Epithelial cell of esophagus (primary cell): ENCODE results near the gene TSFM.
A peak's percentile ranks its signal among the peaks of the same experiment; 100 is the strongest.

ENCODE experiments used
- DNase-seq: peaks from one replicate; pipeline ENCODE4 v3.0.0; 2010; ENCODE audit warnings: low read depth
- H3K4me3 ChIP-seq: 2 replicates; pipeline ENCODE4 v1.5.1; 2011; ENCODE audit warnings: mild to moderate bottlenecking, low read length, control low read depth
- TF ChIP-seq, protein P1 (sequence below): IDR thresholded peaks from 2 replicates; pipeline ENCODE4 v1.5.1; 2011; ENCODE audit warnings: low read depth, mild to moderate bottlenecking, low read length, control low read depth, inconsistent platforms; ENCODE audit not compliant: insufficient read depth; ENCODE audit errors: missing control alignments

TSFM gene

DNA sequence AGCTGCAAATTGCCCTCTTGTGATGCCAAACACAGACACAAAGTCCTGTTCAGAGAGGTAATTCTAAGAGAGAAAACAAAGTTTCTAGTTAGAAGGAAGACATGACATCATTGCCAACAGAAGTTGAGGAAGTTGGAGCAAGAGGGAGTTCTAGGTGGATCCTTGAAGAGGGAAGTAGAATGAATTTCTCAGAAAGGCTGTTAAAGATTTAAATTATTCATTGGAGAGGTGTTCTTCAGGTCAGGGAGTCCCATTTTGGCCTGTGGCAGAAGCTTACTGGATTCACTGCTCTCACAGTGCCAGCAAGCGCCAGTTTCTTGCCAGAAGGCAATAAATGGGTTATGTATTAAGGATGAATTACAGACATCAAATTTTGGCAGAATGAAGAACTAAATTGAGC lies 15.3 kb downstream of the TSFM start:
- TF ChIP-seq, protein P1, sequence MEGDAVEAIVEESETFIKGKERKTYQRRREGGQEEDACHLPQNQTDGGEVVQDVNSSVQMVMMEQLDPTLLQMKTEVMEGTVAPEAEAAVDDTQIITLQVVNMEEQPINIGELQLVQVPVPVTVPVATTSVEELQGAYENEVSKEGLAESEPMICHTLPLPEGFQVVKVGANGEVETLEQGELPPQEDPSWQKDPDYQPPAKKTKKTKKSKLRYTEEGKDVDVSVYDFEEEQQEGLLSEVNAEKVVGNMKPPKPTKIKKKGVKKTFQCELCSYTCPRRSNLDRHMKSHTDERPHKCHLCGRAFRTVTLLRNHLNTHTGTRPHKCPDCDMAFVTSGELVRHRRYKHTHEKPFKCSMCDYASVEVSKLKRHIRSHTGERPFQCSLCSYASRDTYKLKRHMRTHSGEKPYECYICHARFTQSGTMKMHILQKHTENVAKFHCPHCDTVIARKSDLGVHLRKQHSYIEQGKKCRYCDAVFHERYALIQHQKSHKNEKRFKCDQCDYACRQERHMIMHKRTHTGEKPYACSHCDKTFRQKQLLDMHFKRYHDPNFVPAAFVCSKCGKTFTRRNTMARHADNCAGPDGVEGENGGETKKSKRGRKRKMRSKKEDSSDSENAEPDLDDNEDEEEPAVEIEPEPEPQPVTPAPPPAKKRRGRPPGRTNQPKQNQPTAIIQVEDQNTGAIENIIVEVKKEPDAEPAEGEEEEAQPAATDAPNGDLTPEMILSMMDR: no peak
- no peak overlapping the region for H3K4me3 ChIP-seq
- DNase-seq: no peak

DNA sequence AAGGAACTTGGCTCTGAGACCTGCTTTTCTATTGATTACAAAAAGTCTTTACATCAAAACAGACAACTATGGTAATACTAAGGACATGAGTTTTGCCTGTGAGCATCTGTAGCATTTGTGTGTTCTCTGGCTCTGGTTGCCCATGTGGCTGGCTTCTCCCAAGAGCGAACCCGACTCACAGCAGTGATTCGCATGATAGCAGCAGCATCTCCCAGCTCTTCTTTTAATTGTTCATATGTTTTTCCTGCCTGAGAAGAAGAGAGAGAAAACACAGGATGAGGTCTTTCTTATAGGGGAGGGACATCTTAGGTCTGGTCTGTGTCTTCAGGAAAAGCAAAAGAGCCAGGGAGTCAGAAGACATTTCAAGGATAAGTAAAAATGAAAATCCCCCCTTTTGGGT lies 18.4 kb downstream of the TSFM start:
- TF ChIP-seq, protein P1: no peak
- DNase-seq: no peak
- H3K4me3 ChIP-seq: no peak overlapping the region

DNA sequence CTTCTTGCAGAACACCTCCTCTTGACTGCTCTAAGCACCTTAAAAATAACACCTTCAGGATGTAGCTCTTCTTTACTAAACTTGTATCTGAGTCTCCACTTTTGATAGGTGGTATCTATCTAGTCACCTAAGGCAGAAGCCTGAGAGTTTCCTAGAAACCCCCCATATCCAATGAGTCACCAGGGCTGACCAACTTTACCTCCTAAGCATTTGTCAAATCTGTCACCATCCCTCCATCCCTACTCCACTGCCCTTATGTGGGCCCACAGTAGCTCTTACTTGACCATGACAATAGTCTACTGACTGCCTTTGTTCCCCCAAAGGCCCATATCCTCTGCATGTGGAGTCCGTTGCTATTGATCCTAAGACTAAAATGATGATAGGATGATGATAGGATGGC lies 20.0 kb downstream of the TSFM start:
- TF ChIP-seq, protein P1: no peak
- H3K4me3 ChIP-seq: no peak overlapping the region
- DNase-seq: no peak

DNA sequence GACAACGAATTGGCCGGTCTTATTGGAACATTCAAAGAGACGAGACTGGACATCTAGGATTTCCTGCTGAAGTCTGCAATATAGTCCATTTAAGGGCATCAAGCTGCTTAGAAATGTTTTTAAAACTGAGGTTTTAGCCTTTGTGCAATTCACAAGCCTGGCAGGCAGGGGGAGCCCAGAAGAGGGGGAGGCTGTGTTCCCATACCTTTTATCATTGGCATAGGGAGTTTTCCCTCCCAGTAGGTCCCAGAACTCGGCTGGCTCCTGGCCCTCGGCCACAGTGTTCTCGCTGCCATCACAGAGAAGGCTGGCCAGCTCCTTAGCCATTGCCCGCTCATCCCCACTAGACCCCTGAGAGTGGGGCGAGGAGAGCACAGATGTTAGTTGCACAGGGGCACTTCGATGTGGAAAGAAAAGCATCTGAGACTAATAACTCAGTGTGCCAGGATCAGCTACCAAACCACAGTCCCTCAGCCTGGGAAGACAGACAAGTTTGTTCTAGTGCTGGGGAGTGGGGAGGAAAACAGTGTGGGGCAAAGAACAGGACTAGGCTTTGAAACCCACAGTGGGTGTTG lies 20.8 kb downstream of the TSFM start:
- no peak overlapping the region for H3K4me3 ChIP-seq
- TF ChIP-seq, protein P1: peak; percentile 82
- peak; percentile 52 for DNase-seq

DNA sequence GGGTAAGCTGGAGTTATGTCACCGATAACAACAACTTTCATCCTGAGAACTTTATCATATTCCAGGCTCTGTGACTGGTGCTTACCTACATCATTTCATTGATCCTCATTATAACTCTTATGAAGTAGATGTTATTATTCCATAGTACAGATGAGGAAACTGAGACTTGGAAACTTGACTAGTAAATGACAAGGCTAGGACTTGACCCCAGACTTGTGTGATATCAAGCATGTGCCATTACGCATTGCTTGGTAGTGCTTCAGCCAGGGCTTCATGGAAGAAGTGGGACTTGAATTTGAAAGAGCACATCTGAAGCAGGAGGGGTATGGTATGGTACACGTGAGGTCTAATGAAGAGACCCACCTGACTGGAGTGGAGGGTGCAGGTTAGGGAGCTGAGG lies 24.1 kb downstream of the TSFM start:
- TF ChIP-seq, protein P1: no peak
- no peak overlapping the region for H3K4me3 ChIP-seq
- DNase-seq: no peak

DNA sequence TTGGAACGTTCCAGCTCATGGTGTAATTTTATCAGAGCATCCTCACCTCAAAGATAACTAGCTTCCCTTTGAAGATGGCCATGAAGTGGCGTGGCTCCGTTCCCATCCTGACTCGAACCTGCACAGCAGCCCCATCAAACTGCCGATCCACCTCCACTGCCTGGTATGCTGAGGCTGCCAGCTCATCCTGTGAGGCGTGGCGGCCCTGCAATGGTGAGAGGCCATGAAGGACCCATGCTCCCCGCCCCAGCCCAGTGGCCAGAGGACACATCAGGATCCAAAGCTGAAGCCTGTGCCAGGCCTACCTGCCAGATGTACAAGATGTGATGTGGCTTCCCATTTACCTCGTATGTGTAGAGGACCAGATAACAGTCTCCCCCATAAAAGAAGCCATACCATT lies 24.7 kb downstream of the TSFM start:
- no peak overlapping the region for H3K4me3 ChIP-seq
- no peak for DNase-seq
- TF ChIP-seq, protein P1: no peak

DNA sequence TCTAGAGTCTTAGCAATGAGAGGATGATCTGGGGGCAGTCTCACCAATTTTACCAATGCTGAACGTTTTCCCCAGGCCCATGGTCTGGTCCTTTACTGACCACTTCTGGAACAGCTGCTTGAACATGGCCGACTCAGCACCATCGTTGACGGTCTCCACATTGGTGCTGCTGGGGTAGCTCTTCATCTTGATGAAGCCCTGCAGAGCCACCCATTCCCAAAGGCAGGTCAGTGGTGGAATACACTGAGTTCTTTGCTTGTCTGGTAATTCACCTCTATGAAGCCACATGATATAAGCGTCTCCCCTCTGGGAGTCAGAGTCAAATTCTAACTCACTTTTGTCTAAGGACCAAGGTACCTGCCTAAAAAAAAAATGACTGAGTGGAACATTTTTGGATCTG lies 25.8 kb downstream of the TSFM start:
- TF ChIP-seq, protein P1: no peak
- no peak overlapping the region for H3K4me3 ChIP-seq
- DNase-seq: no peak
